Stimulated activated CD4-positive, alpha-beta T cell treated with anti-CD3 and anti-CD28 coated beads, Interleukin-1b, Interleukin-23, amount 100 ng/mL, for 48 hours (primary cell): Measurements from ENCODE around the gene WDR33.
A peak's percentile ranks its signal among the peaks of the same experiment; 100 is the strongest.

Source experiments
- DNase-seq: peaks from one replicate; pipeline ENCODE4 v3.0.0-alpha.2; 2020

Gene WDR33

DNA sequence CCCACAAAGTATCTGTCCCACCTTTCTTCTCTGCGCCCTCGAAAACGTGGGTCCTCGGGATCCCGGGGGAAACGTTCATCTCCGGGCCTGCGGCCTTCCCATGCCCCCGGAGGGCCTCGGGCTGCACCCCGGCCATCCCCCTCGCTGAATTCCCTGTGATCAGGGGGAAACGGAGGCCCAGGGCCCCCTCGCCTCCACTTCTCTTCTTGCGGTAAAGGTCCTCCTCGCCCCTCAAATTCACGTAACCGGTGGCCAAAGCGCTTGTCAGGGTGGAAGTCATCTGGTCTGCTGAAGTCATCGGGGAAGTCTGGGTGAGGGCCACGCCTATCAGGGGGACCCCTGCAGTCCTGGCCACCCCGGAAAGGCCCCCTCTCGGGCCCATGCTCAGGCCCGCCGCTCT is 97.4 kb downstream of the WDR33 start:
- DNase-seq = no peak

DNA sequence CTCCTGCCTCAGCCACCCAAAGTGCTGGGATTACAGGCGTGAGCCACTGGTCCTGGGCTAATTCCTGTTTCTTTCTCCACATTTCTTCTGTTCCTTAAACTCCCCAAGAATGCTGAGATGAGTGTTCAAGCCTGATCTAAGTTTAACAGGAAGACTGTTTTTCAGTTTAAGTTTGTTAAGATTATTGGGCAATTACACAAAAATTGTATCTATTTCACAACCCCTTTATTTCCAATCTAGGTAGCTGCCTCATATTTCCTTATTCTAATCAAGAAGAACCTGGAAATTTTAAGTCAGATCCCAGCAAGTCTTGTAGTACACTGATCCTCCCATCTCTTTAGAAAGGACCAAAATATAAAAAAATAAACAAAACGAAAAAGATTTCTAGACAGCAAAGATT is 98.0 kb downstream of the WDR33 start:
- no peak for DNase-seq

DNA sequence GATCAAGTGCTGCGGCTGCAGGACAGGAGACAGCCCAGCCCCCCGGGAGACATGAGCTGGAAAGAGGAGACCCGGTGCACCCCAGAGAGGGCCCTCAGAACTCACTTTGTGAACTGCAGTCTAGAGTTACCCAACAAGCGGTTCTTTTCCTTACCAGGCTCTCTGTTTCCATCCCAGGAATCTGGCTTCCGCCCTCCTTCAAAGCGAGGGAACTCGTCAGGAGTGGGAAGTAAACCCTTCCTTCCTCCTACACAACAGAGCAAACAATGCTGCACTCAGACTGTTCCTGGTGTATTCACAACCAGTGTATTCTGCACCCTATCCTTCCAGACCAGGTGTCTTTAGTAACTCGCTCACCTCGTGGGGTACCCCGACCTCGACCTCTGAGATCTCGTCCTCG is 101.6 kb downstream of the WDR33 start:
- DNase-seq = no peak

DNA sequence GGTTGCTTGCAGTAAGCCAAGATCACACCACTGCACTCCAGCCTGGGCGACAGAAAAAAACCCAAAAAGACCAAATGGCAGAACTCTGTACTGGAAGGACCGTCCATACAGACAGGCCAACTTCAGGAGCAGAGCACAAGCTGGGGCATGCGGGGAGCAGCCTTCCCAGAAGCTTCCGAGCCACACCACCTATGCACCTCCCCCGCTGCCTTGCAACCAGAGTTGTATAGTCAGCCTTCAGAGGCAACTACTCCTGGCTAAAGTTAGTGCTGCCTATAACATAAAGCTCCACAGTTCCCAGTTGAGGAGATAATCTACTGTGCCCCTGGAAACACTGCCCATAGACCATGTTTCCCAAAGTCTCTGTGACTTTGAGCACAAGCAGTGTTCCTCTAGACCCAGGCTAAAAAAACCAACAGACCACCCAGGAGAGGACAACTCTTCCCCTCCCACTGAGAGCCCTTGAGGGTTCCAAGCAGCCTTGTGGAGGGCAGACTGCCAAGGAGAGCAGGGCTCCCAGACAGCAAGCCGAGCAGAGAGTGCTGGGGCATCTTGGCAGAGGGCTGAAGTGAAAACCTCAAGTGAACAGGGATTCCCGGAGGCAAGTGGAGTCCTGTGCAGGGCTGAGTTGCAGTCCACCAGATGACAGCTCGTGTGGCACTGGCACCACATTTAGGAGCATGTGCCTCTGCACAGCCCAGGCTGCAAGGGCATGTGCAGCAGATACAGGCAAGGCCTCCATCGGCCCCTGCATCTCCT is 102.9 kb downstream of the WDR33 start:
- no peak for DNase-seq

DNA sequence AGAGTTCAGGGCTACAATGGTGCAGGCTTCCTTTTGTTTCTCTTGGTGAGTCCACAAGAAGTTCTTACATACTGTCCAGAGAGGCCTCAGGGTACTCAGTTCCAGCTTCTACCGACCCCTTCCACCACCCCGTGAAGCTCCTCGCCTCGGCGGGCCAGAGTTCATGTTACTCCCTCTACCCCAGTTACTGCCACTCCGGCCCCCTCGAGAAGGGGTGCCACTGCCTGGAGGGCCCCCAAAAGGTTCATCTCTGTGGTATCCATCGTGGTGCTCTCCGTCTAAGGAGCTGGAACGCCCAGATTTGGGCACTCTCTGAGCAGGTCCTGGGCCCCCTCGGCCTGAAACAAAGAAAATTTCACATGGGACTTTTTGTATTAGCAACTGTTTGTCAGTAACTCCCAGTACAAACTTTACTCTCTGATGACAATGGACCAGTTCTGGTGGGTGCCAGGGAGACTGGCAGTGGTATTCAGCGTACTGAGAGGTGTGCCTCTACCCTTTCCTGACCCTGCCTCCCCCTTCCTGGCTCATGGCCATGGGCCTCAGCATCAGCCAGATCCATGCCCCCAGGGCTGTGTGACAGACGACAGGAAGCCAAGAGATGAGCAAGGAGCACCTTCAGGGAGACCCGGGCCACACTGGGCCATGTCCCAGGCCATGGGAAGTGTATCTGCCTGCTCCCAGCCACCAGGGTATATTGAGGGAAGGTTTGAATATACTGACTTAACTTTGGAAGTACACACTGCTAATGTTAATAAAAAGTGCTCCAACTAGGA is 104.6 kb downstream of the WDR33 start:
- DNase-seq = no peak

DNA sequence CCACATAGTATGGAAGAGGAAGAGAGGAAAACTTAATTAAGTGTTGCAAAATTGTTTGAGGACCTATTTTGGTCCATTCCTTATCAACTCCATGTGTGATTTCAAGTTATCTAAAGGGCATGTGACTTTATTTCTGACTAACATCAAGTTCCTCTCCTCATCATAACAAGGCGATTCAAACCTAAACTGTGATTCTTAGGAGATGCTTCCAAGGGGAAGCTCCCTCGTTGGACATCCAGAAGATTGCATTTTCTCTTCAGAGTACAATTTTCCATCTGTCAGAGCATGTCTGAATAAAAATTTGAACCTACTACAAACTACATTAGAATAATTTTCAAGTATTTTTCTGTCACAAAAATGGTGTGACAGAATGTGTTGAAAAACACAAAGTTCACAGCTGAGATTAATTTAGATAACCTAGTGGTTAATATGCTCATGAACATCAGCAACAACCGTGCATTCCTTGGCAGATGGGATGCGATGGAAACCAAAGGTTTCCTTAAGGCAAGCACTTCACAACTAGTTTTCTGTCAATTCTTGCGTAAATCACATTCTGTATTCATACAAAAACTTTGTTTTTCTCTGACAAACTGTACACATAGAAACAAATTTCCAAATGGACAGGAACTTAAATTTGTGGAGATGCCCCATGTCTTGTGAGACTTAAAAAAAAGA is 105.4 kb downstream of the WDR33 start:
- DNase-seq = no peak

DNA sequence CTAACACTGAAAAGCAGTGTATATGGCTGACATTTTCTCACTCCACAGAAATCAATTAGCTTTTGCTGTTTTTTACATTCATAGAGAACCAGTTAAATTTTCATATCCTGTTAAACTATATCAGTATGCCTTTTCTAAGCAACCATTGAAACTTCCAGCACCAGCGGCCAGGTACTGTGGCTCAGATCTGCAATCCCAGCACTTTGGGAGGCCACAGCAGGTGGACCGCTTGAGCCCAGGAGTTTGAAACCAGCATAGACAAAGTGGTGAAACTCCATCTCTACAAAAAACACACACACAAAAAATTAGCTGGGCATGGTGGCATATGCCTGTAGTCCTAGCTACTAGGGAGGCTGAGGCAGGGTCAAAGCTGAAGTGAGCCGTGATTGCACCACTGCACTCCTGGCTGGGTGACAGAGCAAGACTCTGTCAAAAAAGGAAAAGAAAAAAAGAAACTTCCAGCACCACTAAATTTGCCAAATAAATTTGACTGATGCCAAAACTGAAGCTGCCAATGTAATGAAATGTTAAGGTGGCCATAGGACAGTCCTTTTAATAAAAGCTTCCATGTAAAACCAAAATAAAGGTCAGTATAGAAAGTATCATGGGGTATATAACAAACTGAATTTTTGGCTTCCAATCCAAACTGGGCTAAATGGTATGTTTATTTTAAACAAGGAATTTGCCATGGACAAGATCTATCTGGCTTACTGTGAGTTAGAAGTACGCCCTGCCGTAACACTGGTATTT is 106.2 kb downstream of the WDR33 start:
- DNase-seq = no peak

DNA sequence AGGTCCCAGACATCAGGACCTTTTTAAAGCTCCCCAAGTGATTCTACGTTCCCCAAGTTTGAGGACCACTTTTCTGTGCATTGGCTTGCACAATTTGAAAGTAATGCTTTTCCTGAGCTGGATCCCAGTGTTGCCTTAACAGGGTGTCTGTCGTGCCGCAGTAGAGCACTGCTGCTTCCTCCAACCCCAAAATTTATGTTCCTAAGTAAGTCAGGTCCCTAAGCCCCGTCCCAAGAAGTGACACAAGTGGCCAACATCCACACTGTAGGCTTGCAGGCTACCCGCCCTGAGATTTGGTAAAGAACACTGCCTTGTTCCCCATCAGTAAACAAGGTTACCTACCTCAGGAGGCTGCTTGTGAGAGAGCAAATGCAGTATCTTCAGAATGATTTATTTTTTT is 107.7 kb downstream of the WDR33 start:
- no peak for DNase-seq

DNA sequence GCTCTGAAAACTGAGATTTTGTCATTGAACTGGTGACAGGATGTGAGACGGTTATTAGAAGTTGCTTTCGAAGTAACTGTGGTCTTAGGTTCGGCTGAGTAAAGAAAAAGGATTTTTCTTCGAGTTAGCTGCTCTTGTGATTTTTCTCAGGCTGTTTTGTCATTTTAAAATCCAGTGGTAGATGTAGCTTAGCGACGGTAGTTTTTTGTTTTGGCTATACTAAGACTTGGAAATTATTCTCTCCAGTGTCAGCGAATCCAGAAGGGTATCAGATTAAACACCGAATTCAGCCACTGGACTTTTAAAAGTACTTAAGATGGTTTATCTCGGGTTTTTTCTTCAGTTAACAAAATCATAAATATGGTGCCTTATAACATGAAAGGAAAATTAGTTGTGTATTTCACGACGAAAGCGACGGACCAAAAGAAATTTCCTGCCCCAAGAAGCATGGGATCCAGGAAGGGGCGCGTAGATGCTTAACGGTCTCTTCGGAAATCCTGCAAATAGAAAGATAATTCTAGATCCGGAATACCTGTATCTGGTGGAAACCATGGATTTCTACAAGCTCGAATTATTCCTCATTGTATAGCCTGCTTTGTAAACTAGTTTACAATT is 108.5 kb downstream of the WDR33 start:
- DNase-seq = no peak

DNA sequence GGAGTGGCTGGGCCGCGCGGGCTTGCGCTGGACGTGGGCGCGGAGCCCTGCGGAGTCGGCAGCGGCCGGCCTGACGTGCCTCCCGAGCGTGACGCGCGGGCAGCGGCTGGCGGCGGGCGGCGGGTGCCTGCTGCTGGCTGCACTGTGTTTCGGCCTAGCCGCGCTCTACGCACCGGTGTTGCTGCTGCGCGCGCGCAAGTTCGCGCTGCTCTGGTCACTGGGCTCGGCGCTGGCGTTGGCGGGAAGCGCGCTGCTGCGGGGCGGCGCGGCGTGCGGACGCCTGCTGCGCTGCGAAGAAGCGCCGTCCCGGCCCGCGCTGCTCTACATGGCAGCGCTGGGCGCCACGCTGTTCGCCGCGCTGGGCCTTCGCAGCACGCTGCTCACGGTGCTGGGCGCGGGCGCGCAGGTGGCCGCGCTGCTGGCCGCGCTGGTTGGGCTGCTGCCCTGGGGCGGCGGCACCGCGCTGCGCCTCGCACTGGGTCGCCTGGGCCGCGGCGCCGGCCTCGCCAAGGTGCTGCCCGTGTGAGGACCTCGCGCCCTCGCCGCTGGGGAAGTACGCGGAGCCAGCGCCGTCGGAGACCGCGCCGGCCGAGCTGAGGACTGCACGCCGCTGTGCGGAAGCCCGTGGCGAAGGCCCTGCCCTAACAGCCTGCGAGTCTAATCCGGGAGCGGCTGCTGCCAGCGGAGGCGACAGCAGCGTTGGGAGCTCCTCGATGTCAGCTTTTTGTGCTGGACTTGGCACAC is 109.1 kb downstream of the WDR33 start:
- DNase-seq = peak; percentile 81

DNA sequence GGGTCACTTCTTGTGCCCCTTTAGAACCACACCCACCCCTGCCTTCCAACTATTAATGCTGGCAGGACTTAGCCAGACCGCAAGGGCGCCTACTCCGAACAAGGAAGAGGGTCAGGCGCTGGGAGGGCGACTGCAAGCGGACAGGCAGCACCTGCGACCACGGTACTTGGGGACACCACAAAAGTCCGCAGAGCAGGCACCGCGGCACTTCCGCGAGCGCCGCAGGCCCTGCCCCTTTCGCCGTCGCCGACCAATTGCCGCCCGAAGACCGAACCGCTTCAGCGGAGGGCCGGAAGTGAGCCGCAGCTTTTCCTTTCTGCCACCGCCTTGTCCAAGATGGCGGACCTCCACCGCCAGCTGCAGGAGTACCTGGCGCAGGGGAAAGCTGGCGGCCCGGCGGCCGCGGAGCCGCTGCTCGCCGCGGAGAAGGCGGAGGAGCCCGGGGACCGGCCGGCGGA is 109.7 kb downstream of the WDR33 start, which contains the start of gene SFT2D3:
Gene SFT2D3, plus strand, starts transcription at position 305 of the 458 bp plus-strand sequence. Its CDS starts 32 bp downstream, at position 337.
- peak; percentile 94 for DNase-seq

DNA sequence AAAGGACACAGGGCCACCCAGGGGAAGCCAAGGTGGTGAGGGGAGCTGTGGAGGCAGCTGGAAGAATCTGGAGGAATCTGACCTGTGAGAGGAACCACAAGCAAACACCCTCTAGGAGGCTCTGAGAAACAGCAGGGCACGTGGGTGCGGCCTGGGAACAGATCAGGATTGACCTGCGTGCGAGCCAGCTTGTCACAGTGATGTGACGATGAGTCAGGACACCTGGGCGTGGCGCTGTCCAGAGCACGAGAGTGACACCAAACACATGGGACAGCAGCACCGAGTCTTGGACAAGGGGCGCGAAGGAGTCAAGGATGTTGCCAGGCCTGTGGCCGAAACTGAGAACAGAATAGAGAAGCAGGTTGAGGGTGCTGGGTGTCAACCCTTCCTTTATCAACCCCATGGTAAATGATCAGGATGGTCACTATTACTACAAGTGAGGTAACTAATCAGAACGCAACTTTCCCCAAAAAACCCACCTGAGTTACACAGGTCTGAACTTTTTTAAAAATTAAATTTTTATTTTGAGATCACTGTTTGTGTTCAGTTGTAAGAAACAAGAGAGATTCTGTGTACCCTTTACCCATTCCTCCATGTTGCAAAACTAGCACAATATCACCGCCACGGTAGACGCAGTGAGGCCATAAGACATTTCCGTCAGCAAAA is 110.3 kb downstream of the WDR33 start:
- peak; percentile 23 for DNase-seq

DNA sequence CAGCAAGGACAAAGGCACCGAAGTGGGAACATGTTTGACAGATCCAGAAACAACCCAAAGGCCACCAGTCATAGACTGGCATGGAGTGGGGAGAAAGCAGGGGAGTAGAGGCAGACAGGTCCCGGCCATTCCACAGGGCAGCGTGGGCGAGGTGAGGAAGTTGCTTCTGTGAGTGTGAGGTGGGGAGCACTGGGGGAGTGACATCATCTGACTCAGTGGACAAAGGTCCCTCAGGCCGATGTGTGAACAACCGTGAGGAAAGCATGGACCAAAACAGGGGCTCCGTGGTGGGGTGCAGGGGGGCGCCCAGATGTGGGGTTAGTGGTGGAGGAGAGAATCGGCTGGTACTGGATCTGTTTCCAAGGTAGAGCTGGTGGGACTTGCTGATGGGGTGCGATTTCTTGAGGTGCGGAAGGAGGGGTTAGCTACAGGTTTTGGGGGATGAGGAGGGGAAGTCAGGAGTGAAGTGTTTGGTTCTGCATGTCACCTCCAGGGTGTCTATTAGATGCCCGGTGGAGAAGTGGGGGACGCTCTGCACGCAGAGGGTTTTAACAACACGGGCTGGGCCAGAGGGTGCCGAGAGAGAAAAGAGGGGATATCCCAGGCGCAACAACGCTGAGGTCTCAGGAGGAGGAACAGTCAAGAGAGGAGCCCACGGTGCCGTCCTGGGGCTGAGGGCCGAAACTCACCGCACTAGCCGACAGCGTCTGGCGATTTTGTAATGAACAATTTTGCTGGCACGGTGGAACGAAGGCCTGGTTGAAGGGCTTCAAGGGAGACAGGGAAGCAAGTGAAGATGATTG is 112.2 kb downstream of the WDR33 start:
- no peak for DNase-seq

DNA sequence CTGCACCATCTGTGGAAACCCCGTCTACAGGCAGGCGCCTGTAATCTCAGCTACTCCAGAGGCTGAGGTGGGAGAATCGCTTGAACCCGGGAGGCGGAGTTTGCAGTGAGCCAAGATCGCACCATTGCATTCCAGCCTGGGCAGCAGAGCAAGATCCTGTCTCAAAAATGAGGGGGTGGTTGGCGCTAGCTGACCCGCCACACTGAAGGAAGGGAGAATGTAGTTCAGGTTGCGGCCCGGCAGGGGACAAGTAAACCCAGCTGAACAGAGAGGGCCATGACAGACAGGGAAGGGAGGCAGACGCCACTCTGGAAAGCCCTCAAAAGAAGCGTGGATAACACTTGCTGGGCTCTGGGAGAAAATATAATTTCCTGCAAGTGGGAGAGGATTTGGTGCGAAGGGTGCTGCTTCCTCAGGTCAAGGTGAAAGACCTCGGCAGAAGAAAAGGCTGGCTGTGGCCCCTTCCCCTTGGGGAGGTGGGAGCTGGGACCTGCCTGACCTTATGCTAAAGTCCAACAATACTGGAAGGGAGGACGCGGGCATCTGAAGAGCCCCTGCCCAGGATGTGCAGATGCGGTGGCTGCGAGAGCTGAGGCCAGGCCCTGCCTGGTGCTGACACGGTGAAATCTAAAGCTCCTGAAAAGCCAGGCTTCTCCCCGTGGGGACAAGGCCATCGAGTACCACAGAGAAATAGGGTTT is 113.3 kb downstream of the WDR33 start:
- no peak for DNase-seq

DNA sequence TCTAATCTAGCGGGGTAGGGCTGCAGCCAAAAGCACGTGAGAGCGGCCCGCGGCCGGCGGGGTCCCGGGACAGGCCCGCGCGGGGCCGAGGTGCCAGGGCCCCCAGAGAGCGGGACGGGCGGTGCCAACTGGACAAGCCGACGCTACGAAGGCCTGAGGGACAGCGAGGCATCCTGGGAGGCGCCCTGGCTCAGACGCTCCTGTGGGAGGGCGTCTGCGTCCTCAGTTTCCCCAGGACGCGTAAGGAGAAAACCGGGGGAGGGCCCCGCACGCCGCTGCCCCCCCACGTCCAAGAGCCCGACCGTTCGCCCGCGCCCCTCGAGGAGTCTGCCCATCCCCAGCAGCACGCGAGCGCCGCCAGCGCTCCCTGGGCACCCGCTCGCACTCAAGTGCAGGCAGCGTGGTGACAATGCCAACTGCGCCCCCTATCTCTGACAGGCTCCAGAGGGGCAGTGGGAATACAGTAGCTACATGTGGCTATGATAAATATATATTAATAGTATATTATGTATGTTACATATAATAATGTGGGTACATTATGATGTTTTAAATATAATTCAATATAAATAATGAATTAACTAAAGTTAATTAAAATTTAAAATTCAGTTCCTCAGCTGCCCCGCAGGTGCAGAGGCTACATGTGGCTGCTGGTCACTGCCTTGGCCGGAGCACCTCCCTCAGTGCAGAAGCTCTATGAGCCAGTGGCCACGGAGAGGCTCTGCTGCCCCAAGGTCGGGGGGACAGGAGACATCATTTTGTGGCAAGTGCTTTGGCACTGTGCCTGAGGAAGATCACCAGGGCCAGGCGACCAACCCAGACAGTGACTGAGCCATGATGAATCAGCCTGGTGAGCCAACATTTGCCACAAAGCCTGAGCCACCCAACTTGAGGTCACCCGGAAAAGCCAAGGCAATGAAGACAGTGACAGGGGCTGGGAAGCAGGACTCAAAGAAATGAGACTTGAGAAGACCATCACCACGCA is 115.2 kb downstream of the WDR33 start:
- DNase-seq = peak; percentile 51

DNA sequence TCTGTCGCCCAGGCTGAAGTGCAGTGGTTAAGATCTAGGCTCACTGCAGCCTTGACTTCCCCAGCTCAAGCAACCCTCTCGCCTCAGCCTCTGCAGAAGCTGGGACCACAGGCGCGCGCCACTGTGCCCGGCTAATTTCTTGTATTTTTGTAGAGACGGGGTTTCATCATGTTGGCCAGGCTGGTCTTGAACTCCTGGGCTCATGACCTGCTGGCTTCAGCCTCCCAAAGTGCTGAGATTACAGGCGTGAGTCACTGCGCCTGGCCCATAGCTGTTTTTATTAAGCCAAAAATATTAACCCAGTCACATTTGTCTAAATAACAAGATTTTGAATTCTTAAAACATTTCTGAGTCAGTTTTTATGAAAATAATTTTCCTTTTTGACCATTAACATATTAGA is 116.0 kb downstream of the WDR33 start:
- DNase-seq = no peak

DNA sequence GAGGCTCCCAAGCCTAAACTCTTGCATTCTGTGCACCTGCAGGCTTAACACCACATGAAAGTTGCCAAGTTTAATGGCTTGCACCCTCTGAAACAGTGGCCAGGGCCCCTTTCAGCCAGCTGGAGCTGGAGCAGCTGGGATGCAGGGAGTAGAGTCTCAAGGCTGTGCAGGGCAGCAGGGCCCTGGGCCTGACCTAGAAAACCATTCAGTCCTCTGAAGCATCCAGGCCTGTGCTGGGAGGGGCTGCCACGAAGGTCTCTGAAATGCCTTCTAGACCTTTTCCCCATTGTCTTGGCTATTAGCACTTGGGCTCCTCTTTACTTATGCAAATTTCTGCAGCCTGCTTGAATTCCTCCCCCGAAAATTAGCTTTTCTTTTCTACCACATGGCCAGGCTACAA is 120.3 kb downstream of the WDR33 start:
- no peak for DNase-seq

DNA sequence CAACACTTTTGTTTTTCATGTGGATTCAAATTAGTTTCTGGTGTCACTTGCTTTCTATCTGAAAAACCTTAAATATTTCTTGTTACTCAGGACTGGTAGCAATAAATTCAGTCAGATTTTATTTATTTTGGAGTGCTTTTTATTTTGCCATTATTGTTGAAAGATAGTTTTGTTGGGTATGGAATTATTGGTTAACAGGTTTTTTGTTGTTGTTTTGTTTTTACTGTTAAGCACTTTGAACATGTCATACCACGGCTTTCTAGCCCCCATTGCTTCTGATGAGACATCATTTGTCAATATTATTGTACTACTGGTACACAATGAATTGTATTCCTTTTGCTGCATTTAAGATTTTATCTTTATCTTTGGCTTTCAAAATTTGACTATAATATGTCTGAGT is 122.6 kb downstream of the WDR33 start:
- no peak for DNase-seq
